CD4-positive, alpha-beta T cell treated with Interleukin-17A for 1 hour (primary cell): ENCODE data around the gene COL6A1.

Source experiments
- DNase-seq: peaks from one replicate; pipeline ENCODE4 v3.0.0-alpha.2; 2020

The COL6A1 gene

GRCh38 chr21:46050668-46051378 lies 69.3 kb downstream of the COL6A1 start:
- DNase-seq, result no peak

GRCh38 chr21:46051379-46051770 lies 69.8 kb downstream of the COL6A1 start:
- DNase-seq, result no peak

- no peak for DNase-seq
These were observed 70.5 kb downstream of the COL6A1 start for GRCh38 chr21:46051821-46052675.

- DNase-seq, result peak; percentile 48
These were observed 71.4 kb downstream of the COL6A1 start for GRCh38 chr21:46052703-46053651.

GRCh38 chr21:46054031-46054430 lies 72.5 kb downstream of the COL6A1 start:
- DNase-seq, result no peak

GRCh38 chr21:46054451-46054881 lies 72.9 kb downstream of the COL6A1 start:
- DNase-seq, result no peak
